ENCODE results near the gene SEMA4G.

Gene SEMA4G

GRCh38 chr10:101006593-101007098, 37.3 kb downstream of the SEMA4G start:
- no peak for DNase-seq (ENCODE audit: low read depth)

GRCh38 chr10:101007099-101007711, 37.9 kb downstream of the SEMA4G start:
- no peak for DNase-seq (ENCODE audit: low read depth)

- DNase-seq (ENCODE audit: low read depth), result no peak
Measured at GRCh38 chr10:101007915-101008822, 38.9 kb downstream of the SEMA4G start.

GRCh38 chr10:101008823-101009423, 39.6 kb downstream of the SEMA4G start:
- no peak for DNase-seq (ENCODE audit: low read depth)

- no peak for DNase-seq (ENCODE audit: low read depth)
Measured at GRCh38 chr10:101010329-101010728, 41.0 kb downstream of the SEMA4G start.

GRCh38 chr10:101011517-101012423, 42.5 kb downstream of the SEMA4G start:
- no peak for DNase-seq (ENCODE audit: low read depth)

GRCh38 chr10:101012525-101013364, 43.4 kb downstream of the SEMA4G start:
- peak; percentile 70 for DNase-seq (ENCODE audit: low read depth)

- no peak for DNase-seq (ENCODE audit: low read depth)
Measured at GRCh38 chr10:101013365-101013825, 44.1 kb downstream of the SEMA4G start.

- DNase-seq (ENCODE audit: low read depth), result peak; percentile 63
Measured at GRCh38 chr10:101014230-101014884, 45.1 kb downstream of the SEMA4G start.

GRCh38 chr10:101014966-101015581, 45.8 kb downstream of the SEMA4G start:
- DNase-seq (ENCODE audit: low read depth), result no peak

GRCh38 chr10:101015582-101015973, 46.3 kb downstream of the SEMA4G start:
- DNase-seq (ENCODE audit: low read depth), result no peak

- no peak for DNase-seq (ENCODE audit: low read depth)
Measured at GRCh38 chr10:101016814-101017213, 47.5 kb downstream of the SEMA4G start.

- no peak for DNase-seq (ENCODE audit: low read depth)
Measured at GRCh38 chr10:101018118-101018599, 48.9 kb downstream of the SEMA4G start.

- DNase-seq (ENCODE audit: low read depth), result peak; percentile 69
Measured at GRCh38 chr10:101018600-101019439, 49.5 kb downstream of the SEMA4G start.
